ENCODE measurements around the gene HIRIP3.
A peak's percentile ranks its signal among the peaks of the same experiment; 100 is the strongest.
"Not testable (repeated sequence)": the region's sequence is repeated elsewhere in the genome, so short reads cannot be mapped to it uniquely, and the experiment has no call there.

HIRIP3 gene

DNA sequence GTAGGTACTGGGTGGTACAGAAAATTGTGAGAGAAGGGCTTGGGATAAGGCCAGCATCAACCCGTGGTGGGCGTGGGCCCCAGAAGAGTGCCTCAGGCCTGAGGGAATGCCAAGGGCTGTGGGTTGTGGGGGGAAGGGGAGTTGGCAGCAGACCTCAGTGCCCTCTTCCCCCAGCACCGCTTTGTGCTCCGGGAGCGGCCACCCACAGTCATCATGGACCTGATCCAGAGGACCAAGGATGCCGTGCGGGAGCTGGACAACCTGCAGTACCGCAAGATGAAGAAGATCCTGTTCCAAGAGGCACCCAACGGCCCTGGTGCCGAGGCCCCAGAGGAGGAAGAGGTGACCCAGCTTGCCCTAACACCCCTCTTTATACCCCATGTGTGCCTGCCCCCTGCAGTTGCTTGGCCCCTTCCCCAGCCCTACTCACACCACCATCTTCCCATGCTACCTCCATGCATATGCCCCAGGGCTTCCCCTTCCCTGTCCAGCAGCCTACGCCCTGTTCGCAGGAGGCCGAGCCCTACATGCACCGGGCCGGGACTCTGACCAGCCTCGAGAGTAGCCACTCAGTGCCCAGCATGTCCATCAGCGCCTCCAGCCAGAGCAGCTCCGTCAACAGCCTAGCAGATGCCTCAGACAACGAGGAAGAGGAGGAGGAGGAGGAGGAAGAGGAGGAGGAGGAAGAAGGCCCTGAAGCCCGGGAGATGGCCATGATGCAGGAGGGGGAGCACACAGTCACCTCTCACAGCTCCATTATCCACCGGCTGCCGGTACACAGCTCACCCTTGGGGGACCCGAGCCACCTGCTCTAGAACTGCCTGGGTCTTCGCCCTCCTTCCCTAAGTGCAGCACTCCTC is 12.6 kb downstream of the HIRIP3 start:
- DNase-seq = no peak

- DNase-seq = no peak
These were observed 16.7 kb downstream of the HIRIP3 start for GRCh38 chr16:29978564-29979270.

DNA sequence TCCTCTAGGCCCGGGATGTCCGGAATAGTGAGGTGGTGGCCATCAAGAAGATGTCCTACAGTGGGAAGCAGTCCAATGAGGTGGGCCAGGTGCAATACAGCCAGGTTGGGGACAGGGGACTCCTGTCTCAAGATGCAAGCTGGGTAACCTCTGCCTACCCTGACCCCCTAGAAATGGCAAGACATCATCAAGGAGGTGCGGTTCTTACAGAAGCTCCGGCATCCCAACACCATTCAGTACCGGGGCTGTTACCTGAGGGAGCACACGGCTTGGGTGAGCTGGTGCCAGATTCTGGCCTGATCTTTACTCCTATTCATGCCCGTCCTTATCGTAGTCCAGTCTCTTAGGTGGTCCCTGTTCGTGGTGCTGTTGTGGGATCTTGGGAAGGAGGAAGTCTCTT is 17.3 kb downstream of the HIRIP3 start:
- no peak for DNase-seq

- DNase-seq = no peak
These were observed 18.2 kb downstream of the HIRIP3 start for GRCh38 chr16:29977063-29977825.

DNA sequence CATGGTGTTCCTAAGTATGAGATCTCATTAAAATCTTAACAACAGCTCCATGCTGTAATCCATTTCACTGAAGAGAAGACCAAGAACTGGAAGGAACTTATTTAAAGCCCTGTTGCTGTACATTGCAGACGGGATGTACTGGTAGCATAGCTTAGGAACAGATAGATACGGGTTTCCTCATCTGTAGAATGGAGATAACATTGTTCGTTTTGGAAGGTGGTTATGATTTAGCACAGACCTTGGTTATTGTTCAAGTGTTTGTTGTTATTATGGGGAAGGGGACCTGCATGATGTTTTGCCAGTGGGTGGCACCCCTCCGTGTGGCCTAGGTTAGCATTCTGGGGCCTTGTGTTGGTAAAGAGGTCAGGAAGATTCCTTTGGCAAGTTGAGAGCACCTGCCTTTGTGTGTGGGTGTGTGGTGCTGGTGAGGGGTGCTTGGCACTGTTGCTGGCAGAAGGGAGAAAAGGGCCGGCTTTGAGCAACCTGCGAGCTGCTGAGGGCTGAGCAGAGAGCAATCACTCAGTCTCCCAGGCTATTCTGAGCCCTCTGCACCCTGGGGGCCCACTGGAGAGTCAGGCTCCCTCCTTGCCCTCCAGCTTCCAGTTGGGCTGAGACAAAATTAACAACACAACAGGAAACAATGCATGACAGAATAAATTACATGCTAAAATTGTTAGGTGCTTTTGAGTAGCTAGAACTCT is 19.5 kb downstream of the HIRIP3 start:
- DNase-seq = no peak

- DNase-seq = no peak
These were observed 20.3 kb downstream of the HIRIP3 start for GRCh38 chr16:29975134-29975538.

DNA sequence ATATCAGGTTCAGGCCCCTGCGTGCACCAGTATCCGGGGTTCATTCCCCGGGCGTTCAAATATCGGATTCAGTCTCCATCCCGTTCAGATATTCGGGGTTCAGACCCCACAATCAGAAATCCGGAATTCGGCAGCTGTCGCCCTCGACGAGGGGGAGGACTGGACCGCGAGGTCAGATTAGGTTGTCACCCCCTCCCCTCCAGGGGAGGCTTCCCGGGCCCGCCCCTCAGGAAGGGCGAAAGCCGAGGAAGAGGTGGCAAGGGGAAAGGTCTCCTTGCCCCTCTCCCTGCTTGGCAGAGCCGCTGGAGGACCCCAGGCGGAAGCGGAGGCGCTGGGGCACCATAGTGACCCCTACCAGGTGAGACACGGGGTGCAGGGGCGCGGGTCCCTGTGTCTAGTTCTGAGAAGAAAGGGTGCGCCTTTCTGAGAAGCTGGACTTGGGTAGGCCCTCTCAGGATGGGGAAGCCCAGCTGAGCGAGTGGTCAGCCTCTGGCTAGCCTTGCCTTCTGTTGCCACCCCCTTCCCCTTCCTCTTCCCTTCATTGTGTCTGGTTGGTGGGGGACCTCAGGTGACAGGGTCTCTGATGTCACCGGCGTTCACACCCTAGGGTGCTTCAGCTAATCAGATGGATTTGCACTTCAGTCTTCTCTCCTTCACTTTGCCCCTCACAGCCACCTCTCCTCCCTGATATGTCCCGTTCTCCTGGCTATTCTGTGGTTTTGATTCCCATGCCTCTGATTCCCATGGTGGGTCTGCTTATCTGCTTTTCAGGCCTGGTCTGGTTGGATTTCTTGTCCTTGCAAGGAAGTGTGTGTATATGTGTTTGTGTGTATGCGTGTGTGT is 20.9 kb downstream of the HIRIP3 start:
- peak; percentile 49 for DNase-seq

- DNase-seq = peak; percentile 100
These were observed 21.8 kb downstream of the HIRIP3 start, which contains the start of gene TAOK2 for GRCh38 chr16:29973384-29974246. TAOK2 (plus strand) TSS chr16:29973868; CDS start chr16:29977773, 3,905 bp downstream.

GRCh38 chr16:29972992-29973383 is 22.4 kb downstream of the HIRIP3 start:
- DNase-seq = no peak

DNA sequence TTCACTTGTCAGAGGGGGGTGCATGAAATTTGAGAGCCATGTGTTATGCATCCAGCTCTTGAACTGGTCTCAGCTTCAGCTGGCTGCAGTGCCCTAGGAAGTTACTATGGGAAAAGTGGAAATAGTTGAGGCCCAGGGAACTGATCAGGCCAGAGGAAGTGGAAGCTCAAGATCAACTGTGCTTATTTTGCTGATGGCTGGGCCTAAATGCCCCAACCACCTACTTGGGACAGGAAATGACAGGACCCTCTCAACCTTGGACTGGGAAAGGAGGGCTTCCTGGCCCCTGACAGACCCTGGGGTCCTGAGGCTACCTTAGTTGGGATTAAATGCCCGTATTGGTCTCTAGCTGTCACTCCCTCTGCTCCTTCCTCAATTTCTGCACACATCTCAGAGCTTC is 22.9 kb downstream of the HIRIP3 start:
- DNase-seq = no peak

- DNase-seq = no peak
These were observed 24.1 kb downstream of the HIRIP3 start for GRCh38 chr16:29971304-29971703.

GRCh38 chr16:29968205-29968604 is 27.2 kb downstream of the HIRIP3 start:
- DNase-seq = no peak

- no peak for DNase-seq
These were observed 32.2 kb downstream of the HIRIP3 start for GRCh38 chr16:29963021-29963743.

- peak; percentile 47 for DNase-seq
These were observed 32.9 kb downstream of the HIRIP3 start for GRCh38 chr16:29962344-29962994.

DNA sequence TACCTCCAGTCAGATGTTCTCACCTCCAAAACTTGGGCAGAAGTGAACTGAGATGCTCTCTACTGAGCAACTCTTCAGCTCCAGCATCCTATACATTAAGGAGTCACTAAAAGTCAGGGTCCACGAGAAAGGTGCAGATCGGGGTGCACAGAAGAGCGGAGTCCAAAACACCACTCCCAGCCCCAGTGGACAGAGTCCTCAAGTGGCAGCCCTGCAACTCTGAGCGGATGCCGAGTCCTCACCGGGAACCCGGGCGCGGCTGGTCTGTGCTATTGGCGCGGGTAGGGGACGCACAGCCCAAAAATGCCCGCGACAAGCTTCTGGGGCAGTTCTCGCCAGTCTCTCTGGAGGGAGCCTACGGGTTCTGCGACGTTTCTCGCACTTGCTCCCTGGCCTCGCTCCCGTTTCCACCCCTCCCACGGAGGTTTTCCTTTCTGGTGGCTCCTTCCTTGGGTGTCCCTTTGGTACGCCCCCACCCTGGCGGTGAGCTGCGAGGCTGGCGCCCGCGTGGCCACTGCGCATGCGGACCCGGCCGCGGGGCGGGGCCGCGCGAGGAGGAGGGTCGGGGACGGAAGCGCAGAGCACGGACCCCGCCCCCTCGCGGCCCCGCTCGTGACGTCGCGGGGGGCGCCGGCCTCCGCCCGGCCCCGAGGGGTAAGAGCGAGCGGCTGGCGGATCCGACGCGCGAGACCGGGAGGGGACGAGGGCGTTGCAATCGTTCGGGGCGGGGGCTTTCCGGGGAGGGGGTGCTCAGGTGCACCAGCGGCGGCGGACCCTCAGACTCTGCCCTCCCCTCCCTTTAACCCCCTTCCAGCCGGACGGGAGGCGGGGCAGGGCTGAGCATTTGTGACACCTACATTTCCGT is 33.7 kb downstream of the HIRIP3 start, which contains the start of gene TMEM219:
TSS of gene TMEM219 (plus strand) at position 601 of the 865 bp plus-strand sequence. CDS start 1,065 bp downstream, outside the sequence.
- peak; percentile 95 for DNase-seq

DNA sequence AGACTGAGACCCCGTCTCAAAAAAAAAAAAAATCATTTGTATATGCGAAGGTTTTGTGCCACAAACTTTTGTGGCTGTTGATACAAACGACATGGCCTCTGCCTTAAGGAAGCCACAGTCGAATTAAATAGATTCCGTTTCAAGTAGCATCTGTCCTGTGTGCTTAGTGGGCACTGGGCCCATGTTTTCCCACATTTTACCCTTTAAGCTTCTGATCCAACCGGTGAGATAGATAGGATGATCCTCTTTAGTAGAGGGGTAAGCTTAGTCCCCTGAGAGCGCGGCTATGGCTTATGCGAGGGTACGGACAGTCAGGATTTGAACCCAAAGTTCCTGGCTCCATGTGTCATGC is 34.3 kb downstream of the HIRIP3 start:
- DNase-seq = no peak

- not testable (repeated sequence) for DNase-seq
These were observed 35.6 kb downstream of the HIRIP3 start for GRCh38 chr16:29959821-29960220.

GRCh38 chr16:29959293-29959692 is 36.1 kb downstream of the HIRIP3 start:
- no peak for DNase-seq
